ENCODE data around the gene SMARCA2.

- TF ChIP-seq CTCF (IDR thresholded peaks at IDR 0.05; ENCODE audit: poor library complexity, severe bottlenecking) (no peak), EZH2 (IDR thresholded peaks at IDR 0.05; ENCODE audit: borderline replicate concordance, insufficient read depth, low read length, poor library complexity, severe bottlenecking) (no peak), TAF1 (IDR thresholded peaks at IDR 0.05; ENCODE audit: low read depth) (no peak), MXI1 (conservative IDR thresholded peaks at IDR 0.05; ENCODE audit: poor library complexity, severe bottlenecking) (no peak), POLR2AphosphoS5 (IDR thresholded peaks at IDR 0.05) (no peak), RAD21 (conservative IDR thresholded peaks at IDR 0.05) (no peak), EP300 (conservative IDR thresholded peaks at IDR 0.05; ENCODE audit: poor library complexity, severe bottlenecking) (no peak), REST (IDR thresholded peaks at IDR 0.05; ENCODE audit: borderline replicate concordance) (no peak), SMC3 (conservative IDR thresholded peaks at IDR 0.05; ENCODE audit: poor library complexity) (no peak)
Measured at GRCh38 chr9:2013743-2014475, 1.2 kb upstream of the SMARCA2 start.
